GM12878 (cell line): Measurements from ENCODE around the gene MAP3K7. TPM values are rescaled to one million over a fixed set of nuclear protein-coding genes. Genes with fewer than 3 reads are reported as not detected.
A peak's percentile ranks its signal among the peaks of the same experiment; 100 is the strongest.

Experiments used
- ATF7 ChIP-seq: fragments of 450-650 bp; IDR thresholded peaks from 2 replicates; pipeline ENCODE4 v1.6.1; 2016; ENCODE audit warnings: low read depth, mild to moderate bottlenecking
- CBFB ChIP-seq: IDR thresholded peaks from 2 replicates; pipeline ENCODE4 v1.6.1; 2016; ENCODE audit warnings: antibody characterized with exemption, low read depth
- EGR1 ChIP-seq, 2 experiments: IDR thresholded peaks; 1 replicate in 1 of 2; 2 replicates in 1 of 2; pipeline ENCODE4 v1.6.1; 2011 to 2012; ENCODE audit warnings: low read depth in 2 of 2, low read length in 2 of 2, borderline replicate concordance in 1 of 2, mild to moderate bottlenecking in 1 of 2, moderate library complexity in 1 of 2
- ELK1 ChIP-seq: IDR thresholded peaks from 2 replicates; pipeline ENCODE4 v1.6.1; 2012; ENCODE audit warnings: low read depth, low read length, improper control_type of control experiment
- ESRRA ChIP-seq: IDR thresholded peaks from 2 replicates; pipeline ENCODE4 v1.6.1; 2012; ENCODE audit warnings: mild to moderate bottlenecking, low read length, improper control_type of control experiment
- ETV6 ChIP-seq, 2 experiments: fragments of 450-650 bp in 1 of 2; IDR thresholded peaks in 1 of 2; conservative IDR thresholded peaks in 1 of 2; 2 replicates each; pipeline ENCODE4 v1.6.1; 2014; ENCODE audit warnings: antibody characterized with exemption in 1 of 2, borderline replicate concordance in 1 of 2, low read depth in 1 of 2, mild to moderate bottlenecking in 1 of 2, moderate library complexity in 1 of 2
- HDAC6 ChIP-seq: fragments of 200-600 bp; sonication (generic); IDR thresholded peaks from one replicate; pipeline ENCODE4 v1.8.0; 2017; ENCODE audit warnings: antibody characterized with exemption; ENCODE audit not compliant: unreplicated experiment
- IKZF2 ChIP-seq, 2 experiments: fragments of 450-650 bp; IDR thresholded peaks; 2 replicates each; pipeline ENCODE4 v1.6.1; 2017; ENCODE audit warnings: mild to moderate bottlenecking in 2 of 2, moderate library complexity in 2 of 2
- MEF2B ChIP-seq: fragments of 450-650 bp; IDR thresholded peaks from 2 replicates; pipeline ENCODE4 v1.6.1; 2018; ENCODE audit warnings: mild to moderate bottlenecking, moderate library complexity; ENCODE audit not compliant: partially characterized antibody, poor library complexity, severe bottlenecking
- NFIC ChIP-seq: IDR thresholded peaks from 2 replicates; pipeline ENCODE4 v1.6.1; 2012; ENCODE audit warnings: low read depth, mild to moderate bottlenecking, inconsistent platforms, low read length, moderate library complexity
- NFXL1 ChIP-seq: fragments of 450-650 bp; IDR thresholded peaks from 2 replicates; pipeline ENCODE4 v1.6.1; 2017; ENCODE audit warnings: antibody characterized with exemption, mild to moderate bottlenecking, borderline replicate concordance
- PKNOX1 ChIP-seq: fragments of 450-650 bp; IDR thresholded peaks from 2 replicates; pipeline ENCODE4 v1.6.1; 2016; ENCODE audit warnings: mild to moderate bottlenecking
- RB1 ChIP-seq: fragments of 450-650 bp; formaldehyde crosslinking; IDR thresholded peaks from 2 replicates; pipeline ENCODE4 v1.6.1; 2017; ENCODE audit warnings: mild to moderate bottlenecking, borderline replicate concordance
- RCOR1 ChIP-seq: conservative IDR thresholded peaks from 2 replicates; pipeline ENCODE4 v1.6.1; 2012; ENCODE audit warnings: low read depth, low read length, improper control_type of control experiment
- RELA ChIP-seq: fragments of 450-650 bp; IDR thresholded peaks from 2 replicates; pipeline ENCODE4 v1.8.0; 2014; ENCODE audit warnings: borderline replicate concordance; ENCODE audit not compliant: partially characterized antibody
- SRF ChIP-seq, 2 experiments: IDR thresholded peaks; 2 replicates each; pipeline ENCODE4 v1.6.1; 2011; ENCODE audit warnings: low read depth in 2 of 2, low read length in 2 of 2, mild to moderate bottlenecking in 1 of 2, moderate library complexity in 1 of 2
- SUPT20H ChIP-seq: IDR thresholded peaks from 2 replicates; pipeline ENCODE4 v1.6.1; 2011; ENCODE audit warnings: low read depth, mild to moderate bottlenecking, low read length, moderate library complexity, borderline replicate concordance; ENCODE audit not compliant: control insufficient read depth
- TARDBP ChIP-seq: IDR thresholded peaks from 2 replicates; pipeline ENCODE4 v1.6.1; 2016; ENCODE audit warnings: borderline replicate concordance
- TCF12 ChIP-seq: IDR thresholded peaks from 2 replicates; pipeline ENCODE4 v1.6.1; 2011; ENCODE audit warnings: low read depth, mild to moderate bottlenecking, low read length
- YY1 ChIP-seq: IDR thresholded peaks from 2 replicates; pipeline ENCODE4 v1.6.1; 2011; ENCODE audit warnings: low read depth, mild to moderate bottlenecking, low read length
- ZNF274 ChIP-seq: IDR thresholded peaks from one replicate; pipeline ENCODE4 v1.8.0; 2011; ENCODE audit not compliant: insufficient read length, insufficient read depth
- polyA plus RNA-seq, 11 experiments: library from polyadenylated mRNA; depleted of rRNA in 4 of 11; unstranded in 6 of 11; stranded (reverse) in 5 of 11; fragments of >200 nt; fragmentation: Nextera tagmentation in 4 of 11; fragmentation: Illumina TruSeq in 1 of 11; extraction: Ambion mirVana in 4 of 11; extraction: Trizol in 1 of 11; gene quantifications; 1 replicate in 1 of 11; 2 replicates in 10 of 11; pipeline versions ENCODE4 v1.2.1 to v1.2.3, GENCODE V29; 2011 to 2016; ENCODE audit warnings: inconsistent platforms in 2 of 11, missing spikeins in 2 of 11, low read depth in 1 of 11
- total RNA-seq, 4 experiments: library from RNA; depleted of rRNA in 3 of 4; stranded (reverse); fragments of >200 nt in 3 of 4; fragmentation: Illumina TruSeq in 1 of 4; extraction: Trizol in 1 of 4; gene quantifications; 2 replicates each; pipeline versions ENCODE4 v1.2.1 to v1.2.3, GENCODE V29; 2013 to 2021
- TF ChIP-seq, protein P1 (sequence below): fragments of 450-650 bp; IDR thresholded peaks from 2 replicates; pipeline ENCODE4 v1.6.1; 2018; ENCODE audit warnings: borderline replicate concordance, mild to moderate bottlenecking; ENCODE audit not compliant: partially characterized antibody
- TF ChIP-seq, protein P2 (sequence below): fragments of 450-650 bp; IDR thresholded peaks from 2 replicates; pipeline ENCODE4 v1.6.1; 2017; ENCODE audit warnings: low read depth, mild to moderate bottlenecking, moderate library complexity

MAP3K7 gene
- total and polyA plus RNA-seq, 10 of the 15 experiments (the other 5 are each of a cell fraction or from before 2014, with no cell fraction given), result 7.0 to 42.6 (median 22.0) TPM

DNA sequence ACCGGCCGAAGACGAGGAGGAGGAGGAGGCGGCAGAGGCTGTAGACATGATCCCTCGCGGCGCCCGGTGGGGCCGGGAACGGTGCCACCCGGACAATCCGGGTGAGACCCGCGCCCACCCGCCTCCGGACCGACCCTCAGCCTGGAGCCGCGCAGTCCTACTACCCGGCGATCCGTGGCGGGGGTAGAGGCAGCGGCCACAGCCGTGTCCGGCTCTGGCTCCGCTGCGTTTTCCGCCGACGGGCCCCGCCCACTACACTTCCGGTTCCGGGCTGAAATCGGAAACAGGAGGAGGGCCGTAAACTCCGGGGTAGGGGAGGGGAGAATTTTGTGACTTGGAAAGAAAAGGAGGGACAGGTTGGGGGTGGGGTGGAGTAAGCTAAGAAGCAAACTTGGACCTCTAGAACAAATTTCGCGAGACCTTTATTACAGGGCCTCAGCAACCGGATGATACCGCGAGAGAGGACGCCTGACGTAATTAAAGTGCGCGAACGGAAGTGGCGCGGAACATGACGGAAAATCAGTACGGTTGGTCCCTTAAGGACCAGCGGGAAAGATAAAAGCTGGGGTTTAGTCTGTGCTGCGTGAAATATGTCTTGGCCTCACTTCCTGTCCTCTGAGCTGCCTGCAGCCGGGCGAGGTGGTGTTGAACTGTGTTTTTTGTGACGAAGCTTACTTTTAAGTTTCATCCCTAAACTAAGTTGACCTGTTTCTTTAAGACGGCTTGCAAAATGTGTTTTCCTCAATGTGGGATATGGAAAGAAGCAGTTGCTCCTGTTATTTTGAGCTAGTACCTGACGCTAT lies at the start of gene MAP3K7 (continued):
- TF ChIP-seq, protein P1, sequence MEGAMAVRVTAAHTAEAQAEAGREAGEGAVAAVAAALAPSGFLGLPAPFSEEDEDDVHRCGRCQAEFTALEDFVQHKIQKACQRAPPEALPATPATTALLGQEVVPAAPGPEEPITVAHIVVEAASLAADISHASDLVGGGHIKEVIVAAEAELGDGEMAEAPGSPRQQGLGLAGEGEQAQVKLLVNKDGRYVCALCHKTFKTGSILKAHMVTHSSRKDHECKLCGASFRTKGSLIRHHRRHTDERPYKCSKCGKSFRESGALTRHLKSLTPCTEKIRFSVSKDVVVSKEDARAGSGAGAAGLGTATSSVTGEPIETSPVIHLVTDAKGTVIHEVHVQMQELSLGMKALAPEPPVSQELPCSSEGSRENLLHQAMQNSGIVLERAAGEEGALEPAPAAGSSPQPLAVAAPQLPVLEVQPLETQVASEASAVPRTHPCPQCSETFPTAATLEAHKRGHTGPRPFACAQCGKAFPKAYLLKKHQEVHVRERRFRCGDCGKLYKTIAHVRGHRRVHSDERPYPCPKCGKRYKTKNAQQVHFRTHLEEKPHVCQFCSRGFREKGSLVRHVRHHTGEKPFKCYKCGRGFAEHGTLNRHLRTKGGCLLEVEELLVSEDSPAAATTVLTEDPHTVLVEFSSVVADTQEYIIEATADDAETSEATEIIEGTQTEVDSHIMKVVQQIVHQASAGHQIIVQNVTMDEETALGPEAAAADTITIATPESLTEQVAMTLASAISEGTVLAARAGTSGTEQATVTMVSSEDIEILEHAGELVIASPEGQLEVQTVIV, result peak; percentile 48
- TF ChIP-seq ELK1 (peak; percentile 99), PKNOX1 (peak; percentile 39; the same call in 1 of the 2 replicates), ETV6 (conservative IDR thresholded peaks at IDR 0.05 in 1 of 2, IDR thresholded peaks at IDR 0.05 in 1 of 2; ENCODE audit: borderline replicate concordance in 1 of 2, low read depth in 1 of 2) (peak in 1 of 2 experiments; percentile 87; a peak in 2 of 4 replicates), RCOR1 (peak; percentile 96), NFXL1 (no peak), NFIC (peak; percentile 37; the same call in 1 of the 2 replicates), MEF2B (no peak), RB1 (0 out of 2 replicates have a peak, but pooled peaks have one; percentile 74), ESRRA (peak; percentile 60; the same call in 1 of the 2 replicates), EGR1 (IDR thresholded peaks at IDR 0.05; ENCODE audit: borderline replicate concordance in 1 of 2, low read depth in 2 of 2, low read length in 2 of 2) (peak in 1 of 2 experiments; percentile 10; a peak in 1 of 3 replicates), HDAC6 (peak; percentile 43), TARDBP (no peak), SUPT20H (no peak), CBFB (peak; percentile 91), RELA (peak; percentile 64), TCF12 (0 out of 2 replicates have a peak, but pooled peaks have one; percentile 10), ATF7 (peak; percentile 84), SRF (IDR thresholded peaks at IDR 0.05; ENCODE audit: low read depth in 2 of 2, low read length in 2 of 2) (peak in 1 of 2 experiments; percentile 91; a peak in 2 of 4 replicates), YY1 (peak; percentile 93), IKZF2 (IDR thresholded peaks at IDR 0.05) (no peak), ZNF274 (no peak)
- TF ChIP-seq, protein P2, sequence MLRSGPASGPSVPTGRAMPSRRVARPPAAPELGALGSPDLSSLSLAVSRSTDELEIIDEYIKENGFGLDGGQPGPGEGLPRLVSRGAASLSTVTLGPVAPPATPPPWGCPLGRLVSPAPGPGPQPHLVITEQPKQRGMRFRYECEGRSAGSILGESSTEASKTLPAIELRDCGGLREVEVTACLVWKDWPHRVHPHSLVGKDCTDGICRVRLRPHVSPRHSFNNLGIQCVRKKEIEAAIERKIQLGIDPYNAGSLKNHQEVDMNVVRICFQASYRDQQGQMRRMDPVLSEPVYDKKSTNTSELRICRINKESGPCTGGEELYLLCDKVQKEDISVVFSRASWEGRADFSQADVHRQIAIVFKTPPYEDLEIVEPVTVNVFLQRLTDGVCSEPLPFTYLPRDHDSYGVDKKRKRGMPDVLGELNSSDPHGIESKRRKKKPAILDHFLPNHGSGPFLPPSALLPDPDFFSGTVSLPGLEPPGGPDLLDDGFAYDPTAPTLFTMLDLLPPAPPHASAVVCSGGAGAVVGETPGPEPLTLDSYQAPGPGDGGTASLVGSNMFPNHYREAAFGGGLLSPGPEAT, result peak; percentile 99
